Hepatocyte (in vitro differentiated cells): ENCODE measurements around the gene ACAD9. TPM values are rescaled to one million over a fixed set of nuclear protein-coding genes. Genes with fewer than 3 reads are reported as not detected.

ENCODE experiments used
- DNase-seq: peaks from one replicate; pipeline ENCODE4 v3.0.0-alpha.2; 2016; ENCODE audit warnings: low spot score
- H2AFZ ChIP-seq: fragments of 200-600 bp; sonication (generic); 2 replicates; pipeline ENCODE4 v1.6.0; 2016; ENCODE audit warnings: antibody characterized with exemption, mild to moderate bottlenecking
- H3K27ac ChIP-seq: fragments of 200-600 bp; sonication (generic); 2 replicates; pipeline ENCODE4 v1.5.1; 2016; ENCODE audit warnings: mild to moderate bottlenecking
- H3K27me3 ChIP-seq: fragments of 200-600 bp; sonication (generic); 2 replicates; pipeline ENCODE4 v1.6.1; 2016
- H3K36me3 ChIP-seq: fragments of 200-600 bp; sonication (generic); replicated peaks from 2 replicates; pipeline ENCODE4 v1.5.1; 2016; ENCODE audit warnings: low read depth; ENCODE audit not compliant: insufficient read depth
- H3K4me1 ChIP-seq: fragments of 200-600 bp; sonication (generic); 2 replicates; pipeline ENCODE4 v1.5.1; 2016; ENCODE audit warnings: mild to moderate bottlenecking, moderate library complexity; ENCODE audit not compliant: insufficient read depth
- H3K4me2 ChIP-seq: fragments of 200-600 bp; sonication (generic); 2 replicates; pipeline ENCODE4 v1.6.0; 2016
- H3K4me3 ChIP-seq: fragments of 200-600 bp; sonication (generic); 2 replicates; pipeline ENCODE4 v1.5.1; 2016; ENCODE audit warnings: mild to moderate bottlenecking
- H3K79me2 ChIP-seq: fragments of 200-600 bp; sonication (generic); 2 replicates; pipeline ENCODE4 v1.6.0; 2017; ENCODE audit warnings: mild to moderate bottlenecking
- H3K9me2 ChIP-seq: fragments of 200-600 bp; sonication (generic); replicated peaks from 2 replicates; pipeline ENCODE4 v1.6.0; 2017; ENCODE audit warnings: mild to moderate bottlenecking; ENCODE audit not compliant: insufficient read depth
- H3K9me3 ChIP-seq: fragments of 200-600 bp; sonication (generic); 2 replicates; pipeline ENCODE4 v1.5.1; 2016; ENCODE audit warnings: low read depth, mild to moderate bottlenecking
- H4K20me1 ChIP-seq: fragments of 200-600 bp; sonication (generic); 2 replicates; pipeline ENCODE4 v1.6.0; 2016; ENCODE audit warnings: mild to moderate bottlenecking; ENCODE audit not compliant: insufficient read depth, poor library complexity, severe bottlenecking
- EZH2 ChIP-seq: fragments of 200-600 bp; sonication (generic); IDR thresholded peaks from 2 replicates; pipeline ENCODE4 v1.6.1; 2016; ENCODE audit warnings: antibody characterized with exemption, mild to moderate bottlenecking, borderline replicate concordance
- EZH2phosphoT487 ChIP-seq: fragments of 200-600 bp; sonication (generic); IDR thresholded peaks from one replicate; pipeline ENCODE4 v1.6.1; 2018; ENCODE audit warnings: antibody characterized with exemption, mild to moderate bottlenecking, low read depth, moderate library complexity; ENCODE audit not compliant: unreplicated experiment, severe bottlenecking
- WGBS: methylation state at CpG from one replicate; pipeline ENCODE4 v1.1.6; 2016; ENCODE audit warnings: low lambda C conversion rate; ENCODE audit errors: missing lambda C conversion rate; 5-methylcytosine and 5-hydroxymethylcytosine counted together
- polyA plus RNA-seq: library from polyadenylated mRNA; unstranded; fragments of >200 nt; fragmentation: Nextera tagmentation; extraction: Ambion mirVana; gene quantifications from 2 replicates; pipeline ENCODE4 v1.2.1, GENCODE V29; 2016
- total RNA-seq: library from RNA; depleted of rRNA; stranded (reverse); fragments of >200 nt; gene quantifications from 2 replicates; pipeline ENCODE4 v1.2.3, GENCODE V29; 2014
- TF ChIP-seq, protein P1 (sequence below): fragments of 200-600 bp; sonication (generic); IDR thresholded peaks from 2 replicates; pipeline ENCODE4 v1.5.1; 2016; ENCODE audit warnings: antibody characterized with exemption, mild to moderate bottlenecking; ENCODE audit not compliant: poor library complexity

The ACAD9 gene
- total and polyA plus RNA-seq, 2 experiments from 2014 or later: 32.0 to 33.8 TPM

DNA sequence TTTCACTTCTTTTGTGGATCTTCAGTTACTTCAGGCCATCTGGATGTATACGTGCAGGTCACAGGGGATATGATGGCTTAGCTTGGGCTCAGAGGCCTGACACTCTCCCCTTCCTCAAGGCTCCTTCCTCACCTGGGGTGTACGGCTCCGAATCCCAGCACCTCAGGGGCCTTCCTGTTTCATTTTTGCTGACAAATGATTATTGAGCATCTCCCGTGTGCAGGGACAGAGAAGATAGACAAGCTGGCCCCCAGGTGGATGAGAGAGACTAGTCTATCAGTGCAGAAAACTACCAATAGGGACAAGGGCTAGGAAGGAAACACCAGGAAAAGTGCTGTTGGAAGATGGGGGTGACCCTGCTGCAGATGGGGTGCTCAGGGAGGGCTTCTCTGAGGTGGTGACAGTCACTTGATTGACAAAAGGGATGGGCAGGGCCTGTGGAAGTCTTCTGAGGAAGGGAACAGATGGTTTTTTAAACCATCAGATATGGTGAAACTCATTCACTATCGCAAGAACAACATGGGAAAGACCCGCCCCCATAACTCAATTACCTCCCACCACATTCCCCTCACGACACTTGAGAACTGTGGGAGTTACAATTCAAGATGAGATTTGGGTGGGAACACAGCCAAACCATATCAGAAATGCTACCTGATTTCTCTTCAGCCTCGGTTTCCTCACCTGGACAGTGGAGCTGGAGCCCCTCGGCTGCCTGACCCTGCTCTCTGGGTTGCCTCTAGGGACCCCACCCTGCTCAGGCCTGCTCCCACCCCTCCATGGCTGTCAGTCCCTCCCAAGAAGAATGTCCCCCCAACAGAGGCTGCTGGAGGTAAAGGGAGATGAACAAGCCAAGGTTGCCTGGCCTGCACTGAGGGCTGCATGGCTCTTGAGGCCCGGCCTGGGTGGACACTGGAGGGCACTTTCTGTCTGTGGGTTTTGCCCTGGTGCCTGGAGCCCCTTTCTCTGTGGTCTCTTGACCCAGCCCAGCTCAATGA, 37.2 kb upstream of the ACAD9 start:
- 89% methylated on average over 10 of the region's 10 CpGs for WGBS
- peaks cover 4% of the 10 kb centered on the region for H3K4me1 ChIP-seq

DNA sequence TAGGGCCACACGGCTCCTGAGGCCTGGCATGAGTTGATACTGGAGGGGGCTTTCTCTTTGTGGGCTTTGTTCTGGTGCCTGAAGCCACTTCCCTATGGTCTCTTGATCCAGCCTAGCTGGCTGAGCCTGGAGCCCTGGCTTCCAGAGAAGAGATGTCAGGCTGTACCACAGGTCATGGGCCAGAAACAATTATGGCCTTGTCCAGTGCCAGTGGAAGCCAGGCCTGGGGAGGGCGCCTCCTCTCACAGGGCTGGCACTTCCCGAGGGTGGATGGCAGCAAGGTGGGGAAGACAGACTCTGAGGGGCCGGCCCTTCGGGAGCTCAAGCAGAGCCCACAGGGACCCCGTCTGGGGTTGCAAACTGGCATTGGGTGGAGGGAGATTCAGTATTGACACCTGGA, 34.9 kb upstream of the ACAD9 start:
- H4K20me1 ChIP-seq: no peaks in the 10 kb centered on the region
- 91% methylated on average over 6 of the region's 6 CpGs for whole genome bisulfite sequencing
- TF ChIP-seq, protein P1, sequence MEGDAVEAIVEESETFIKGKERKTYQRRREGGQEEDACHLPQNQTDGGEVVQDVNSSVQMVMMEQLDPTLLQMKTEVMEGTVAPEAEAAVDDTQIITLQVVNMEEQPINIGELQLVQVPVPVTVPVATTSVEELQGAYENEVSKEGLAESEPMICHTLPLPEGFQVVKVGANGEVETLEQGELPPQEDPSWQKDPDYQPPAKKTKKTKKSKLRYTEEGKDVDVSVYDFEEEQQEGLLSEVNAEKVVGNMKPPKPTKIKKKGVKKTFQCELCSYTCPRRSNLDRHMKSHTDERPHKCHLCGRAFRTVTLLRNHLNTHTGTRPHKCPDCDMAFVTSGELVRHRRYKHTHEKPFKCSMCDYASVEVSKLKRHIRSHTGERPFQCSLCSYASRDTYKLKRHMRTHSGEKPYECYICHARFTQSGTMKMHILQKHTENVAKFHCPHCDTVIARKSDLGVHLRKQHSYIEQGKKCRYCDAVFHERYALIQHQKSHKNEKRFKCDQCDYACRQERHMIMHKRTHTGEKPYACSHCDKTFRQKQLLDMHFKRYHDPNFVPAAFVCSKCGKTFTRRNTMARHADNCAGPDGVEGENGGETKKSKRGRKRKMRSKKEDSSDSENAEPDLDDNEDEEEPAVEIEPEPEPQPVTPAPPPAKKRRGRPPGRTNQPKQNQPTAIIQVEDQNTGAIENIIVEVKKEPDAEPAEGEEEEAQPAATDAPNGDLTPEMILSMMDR: no peak
- no peak for TF ChIP-seq EZH2
- no peak for TF ChIP-seq EZH2phosphoT487
- H3K4me2 ChIP-seq: no peak overlapping the region
- H3K9me3 ChIP-seq: no peaks in the 10 kb centered on the region
- no peak overlapping the region for H3K27ac ChIP-seq
- no peaks in the 10 kb centered on the region for H3K79me2 ChIP-seq
- no peaks in the 10 kb centered on the region for H3K9me2 ChIP-seq
- H3K4me1 ChIP-seq: peaks cover 4% of the 10 kb centered on the region
- H3K27me3 ChIP-seq: no peaks in the 10 kb centered on the region
- DNase-seq: no peak
- no peaks in the 10 kb centered on the region for H3K36me3 ChIP-seq
- no peak overlapping the region for H3K4me3 ChIP-seq
- no peak overlapping the region for H2AFZ ChIP-seq

More for the DNA sequence above, 37.2 kb upstream of the ACAD9 start:
- Histone ChIP-seq H3K79me2 (no peaks in the 10 kb centered on the region), H4K20me1 (no peaks in the 10 kb centered on the region), H3K27ac (no peak overlapping the region), H2AFZ (no peak overlapping the region), H3K4me3 (no peak overlapping the region), H3K9me3 (no peaks in the 10 kb centered on the region), H3K36me3 (no peaks in the 10 kb centered on the region), H3K27me3 (no peaks in the 10 kb centered on the region), H3K4me2 (no peak overlapping the region), H3K9me2 (no peaks in the 10 kb centered on the region)
- DNase-seq: no peak
- no peak for TF ChIP-seq EZH2phosphoT487
- no peak for TF ChIP-seq EZH2
- TF ChIP-seq, protein P1: no peak

DNA sequence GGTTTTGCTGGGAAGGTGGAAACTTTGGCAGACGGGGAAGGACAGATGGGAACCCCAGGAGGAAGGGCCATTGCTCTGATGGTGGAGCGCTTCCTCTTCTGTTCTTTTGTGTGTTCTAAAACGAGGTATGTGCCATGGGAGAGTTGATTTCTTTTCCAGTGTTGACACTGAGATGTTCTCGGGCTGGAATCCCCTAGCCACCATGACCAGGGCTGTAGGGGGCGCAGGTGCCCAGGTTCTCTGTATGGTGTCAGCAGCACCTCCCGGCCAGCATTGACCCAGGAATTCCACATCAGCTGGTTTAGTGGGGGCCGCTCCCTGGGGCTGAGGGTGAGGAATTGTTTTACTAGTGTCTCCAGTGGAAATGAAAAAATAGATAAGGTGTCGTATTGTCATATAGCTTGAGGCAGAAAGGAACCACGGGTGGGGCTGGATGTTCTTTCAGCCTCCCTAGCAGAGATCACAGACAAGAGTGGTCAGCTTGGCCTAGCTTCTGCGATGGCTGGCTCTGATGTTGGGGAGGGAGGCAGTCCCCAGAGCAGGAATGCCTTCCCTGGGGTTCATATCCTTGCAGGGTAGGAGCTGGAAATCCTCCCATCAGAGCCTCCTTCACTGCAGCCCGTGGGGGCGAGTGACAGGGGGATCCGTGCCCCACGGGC, 34.2 kb upstream of the ACAD9 start:
- H4K20me1 ChIP-seq: no peaks in the 10 kb centered on the region
- H3K4me1 ChIP-seq: peaks cover 4% of the 10 kb centered on the region
- no peak for DNase-seq
- TF ChIP-seq, protein P1: peak; percentile 20
- no peak for TF ChIP-seq EZH2
- H3K79me2 ChIP-seq: no peaks in the 10 kb centered on the region
- H3K9me2 ChIP-seq: no peaks in the 10 kb centered on the region
- H3K27me3 ChIP-seq: no peaks in the 10 kb centered on the region
- no peak overlapping the region for H3K27ac ChIP-seq
- H3K4me3 ChIP-seq: peak overlapping the region; percentile 60
- H3K4me2 ChIP-seq: peak overlapping the region; percentile 97
- H2AFZ ChIP-seq: peak overlapping the region; percentile 97
- no peaks in the 10 kb centered on the region for H3K9me3 ChIP-seq
- no peaks in the 10 kb centered on the region for H3K36me3 ChIP-seq
- WGBS: 32% methylated on average over 14 of the region's 14 CpGs
